EH (cell line): ENCODE results near the gene ZMPSTE24.

Source experiments
- DNase-seq: peaks from one replicate; pipeline ENCODE4 v3.0.0-alpha.2; 2015; ENCODE audit warnings: low read depth

Gene ZMPSTE24

DNA sequence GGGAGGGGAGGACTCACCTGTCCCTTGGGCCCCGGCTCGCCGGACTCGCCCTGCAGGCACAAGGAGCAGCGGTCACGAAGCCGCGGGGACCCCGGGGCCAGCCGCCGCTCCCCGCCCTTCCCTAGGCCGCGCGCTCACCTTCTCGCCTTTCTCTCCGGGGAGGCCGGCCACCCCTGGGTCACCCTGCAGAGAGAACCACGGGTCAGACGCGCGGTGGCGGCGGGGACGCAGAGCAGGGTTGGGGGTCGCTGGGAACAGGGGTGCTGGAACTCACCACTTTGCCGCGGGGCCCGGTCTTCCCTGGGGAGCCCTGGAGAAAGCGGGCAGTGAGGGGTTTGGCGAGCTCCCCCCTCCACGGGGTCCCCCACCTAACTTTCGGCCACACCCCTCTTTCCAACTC is 45.8 kb downstream of the ZMPSTE24 start:
- DNase-seq = no peak

- DNase-seq = peak; percentile 18
Observed at GRCh38 chr1:40305451-40305850, 47.4 kb downstream of the ZMPSTE24 start.

DNA sequence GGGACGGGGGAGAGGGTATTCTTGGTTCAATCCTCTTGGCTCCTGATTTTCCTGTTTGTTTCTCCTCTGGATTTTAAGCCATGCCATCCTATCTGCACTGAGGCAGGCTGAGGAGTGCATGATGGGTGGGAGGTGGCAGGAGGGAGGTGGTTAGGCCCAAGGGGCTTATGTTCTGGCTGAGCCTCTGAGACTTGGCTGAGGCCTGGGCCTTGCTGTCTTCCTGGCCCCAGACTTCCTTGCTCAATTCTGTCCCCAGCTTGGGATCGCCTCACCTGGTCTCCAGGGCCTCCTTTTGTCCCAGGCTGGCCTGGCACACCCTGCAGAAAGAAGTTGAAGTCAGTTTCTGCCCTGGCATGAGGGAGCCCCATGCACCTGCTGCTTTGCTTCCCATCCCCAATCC is 47.8 kb downstream of the ZMPSTE24 start:
- no peak for DNase-seq

- no peak for DNase-seq
Observed at GRCh38 chr1:40306296-40306695, 48.3 kb downstream of the ZMPSTE24 start.

GRCh38 chr1:40307186-40307585 is 49.1 kb downstream of the ZMPSTE24 start:
- DNase-seq = no peak

- no peak for DNase-seq
Observed at GRCh38 chr1:40308036-40308727, 50.1 kb downstream of the ZMPSTE24 start.

- DNase-seq = no peak
Observed at GRCh38 chr1:40309374-40310128, 51.5 kb downstream of the ZMPSTE24 start.

GRCh38 chr1:40310129-40310461 is 52.1 kb downstream of the ZMPSTE24 start:
- no peak for DNase-seq

DNA sequence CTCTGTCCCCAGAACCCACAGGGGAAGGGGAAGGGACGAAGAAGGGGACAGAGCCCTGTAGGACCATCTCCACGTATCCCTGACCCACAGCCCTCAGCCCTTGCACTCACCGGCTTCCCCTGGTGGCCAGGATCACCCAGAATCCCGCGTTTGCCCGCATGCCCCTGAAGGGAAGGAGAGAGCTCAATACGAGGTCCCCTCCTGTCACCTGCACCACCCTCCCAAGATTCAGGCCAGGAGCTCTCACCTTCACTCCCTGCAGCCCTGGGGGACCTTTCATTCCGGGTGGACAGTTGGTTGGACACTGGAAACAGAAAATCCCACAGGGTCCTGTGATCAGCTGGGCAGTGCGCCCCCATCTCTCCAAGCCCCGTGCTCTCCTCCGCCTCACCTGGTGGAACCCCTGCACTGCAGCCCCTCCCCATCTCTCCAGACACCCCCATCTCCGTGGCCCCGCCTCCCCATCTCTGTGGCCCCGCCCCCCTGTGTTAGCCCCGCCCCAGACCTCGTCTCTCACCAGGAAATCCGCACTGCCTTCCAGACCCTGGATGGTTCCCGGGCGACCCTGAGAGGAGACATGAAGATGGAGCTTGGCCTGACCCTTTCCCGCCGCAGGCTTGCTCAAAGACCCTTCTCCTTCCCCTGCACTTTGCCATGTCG is 53.1 kb downstream of the ZMPSTE24 start:
- no peak for DNase-seq

DNA sequence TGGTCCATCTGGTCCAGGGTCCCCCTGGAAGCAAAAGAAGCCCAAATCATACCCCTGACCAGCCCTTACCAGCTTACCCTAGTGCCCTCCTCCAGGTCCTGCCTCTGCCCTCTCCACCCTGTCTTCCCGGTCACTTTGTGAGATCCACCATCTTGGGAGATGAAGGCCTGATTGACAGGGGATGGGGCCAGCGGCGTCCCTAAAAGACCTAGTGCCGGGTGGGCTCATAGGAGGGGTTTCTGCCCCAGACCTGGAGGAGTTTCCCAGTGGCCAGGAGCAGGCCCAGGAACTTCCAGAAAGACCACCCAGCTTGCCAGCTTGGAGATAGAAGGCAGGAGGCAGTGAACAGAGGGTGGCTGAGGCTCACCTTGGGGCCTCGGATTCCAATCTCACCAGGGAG is 53.7 kb downstream of the ZMPSTE24 start:
- no peak for DNase-seq

- DNase-seq = no peak
Observed at GRCh38 chr1:40312238-40313205, 54.5 kb downstream of the ZMPSTE24 start.

- peak; percentile 53 for DNase-seq
Observed at GRCh38 chr1:40313329-40313957, 55.4 kb downstream of the ZMPSTE24 start.

DNA sequence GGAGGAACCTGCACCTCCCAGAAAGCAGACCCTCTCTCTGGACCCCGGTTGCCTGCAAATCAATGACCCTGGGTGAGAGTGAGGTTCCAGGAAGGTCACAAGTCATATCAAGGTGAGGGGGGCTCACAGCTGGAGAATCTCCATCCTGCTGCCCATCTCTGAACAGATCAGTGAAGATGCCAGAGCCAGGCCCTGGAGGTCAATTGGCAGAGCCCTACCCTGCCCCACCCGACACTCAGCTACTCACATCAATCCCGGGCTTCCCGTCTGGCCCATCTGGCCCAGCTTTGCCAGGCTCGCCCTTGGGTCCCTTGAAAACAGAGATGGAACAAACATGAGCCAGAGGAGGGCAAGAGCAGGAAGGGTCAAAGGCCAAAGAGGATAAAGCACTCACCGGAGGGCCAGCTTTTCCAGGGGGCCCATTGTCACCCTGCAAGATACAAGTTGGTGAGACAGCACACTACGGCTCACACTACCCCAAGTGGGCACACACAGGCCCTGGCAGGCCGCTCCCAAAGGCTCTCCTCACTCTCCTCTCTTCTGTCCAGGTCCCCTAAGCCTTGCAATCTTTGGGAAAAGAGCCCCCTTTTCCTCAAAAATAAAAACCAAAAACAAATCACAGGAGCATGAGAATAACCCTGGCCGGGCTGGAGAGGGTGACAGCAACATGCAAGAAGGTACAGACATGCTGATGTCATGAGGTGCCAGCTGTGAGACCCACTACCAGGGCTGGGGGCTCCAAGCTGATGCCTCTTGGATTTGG is 56.1 kb downstream of the ZMPSTE24 start:
- no peak for DNase-seq

DNA sequence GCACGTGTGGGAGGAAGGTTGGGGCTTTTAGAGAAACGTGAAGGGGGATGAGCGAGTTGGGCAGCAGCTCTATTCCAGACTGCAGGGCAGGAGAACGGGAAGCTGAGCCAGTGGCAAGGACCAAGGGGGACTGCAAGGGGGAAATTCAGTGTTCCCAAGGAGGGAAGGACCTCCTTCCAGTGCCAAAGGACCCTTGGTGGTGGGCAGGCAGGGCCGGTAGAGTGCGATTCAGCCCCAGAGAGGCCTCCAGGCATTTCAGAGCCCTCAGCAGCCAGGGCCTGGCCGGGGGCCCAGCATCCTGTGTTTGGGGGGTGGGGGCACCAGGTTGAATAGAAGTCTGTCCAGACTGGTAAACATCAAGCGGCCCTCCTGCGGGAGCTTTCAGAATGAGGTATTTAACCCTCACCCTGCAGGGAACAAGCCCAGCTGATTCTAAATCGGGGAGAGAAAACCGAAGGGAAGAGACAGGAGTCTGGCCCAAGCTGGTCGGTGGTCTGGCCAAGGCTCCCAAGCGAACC is 56.7 kb downstream of the ZMPSTE24 start:
- no peak for DNase-seq

- peak; percentile 82 for DNase-seq
Observed at GRCh38 chr1:40315239-40315794, 57.3 kb downstream of the ZMPSTE24 start.

DNA sequence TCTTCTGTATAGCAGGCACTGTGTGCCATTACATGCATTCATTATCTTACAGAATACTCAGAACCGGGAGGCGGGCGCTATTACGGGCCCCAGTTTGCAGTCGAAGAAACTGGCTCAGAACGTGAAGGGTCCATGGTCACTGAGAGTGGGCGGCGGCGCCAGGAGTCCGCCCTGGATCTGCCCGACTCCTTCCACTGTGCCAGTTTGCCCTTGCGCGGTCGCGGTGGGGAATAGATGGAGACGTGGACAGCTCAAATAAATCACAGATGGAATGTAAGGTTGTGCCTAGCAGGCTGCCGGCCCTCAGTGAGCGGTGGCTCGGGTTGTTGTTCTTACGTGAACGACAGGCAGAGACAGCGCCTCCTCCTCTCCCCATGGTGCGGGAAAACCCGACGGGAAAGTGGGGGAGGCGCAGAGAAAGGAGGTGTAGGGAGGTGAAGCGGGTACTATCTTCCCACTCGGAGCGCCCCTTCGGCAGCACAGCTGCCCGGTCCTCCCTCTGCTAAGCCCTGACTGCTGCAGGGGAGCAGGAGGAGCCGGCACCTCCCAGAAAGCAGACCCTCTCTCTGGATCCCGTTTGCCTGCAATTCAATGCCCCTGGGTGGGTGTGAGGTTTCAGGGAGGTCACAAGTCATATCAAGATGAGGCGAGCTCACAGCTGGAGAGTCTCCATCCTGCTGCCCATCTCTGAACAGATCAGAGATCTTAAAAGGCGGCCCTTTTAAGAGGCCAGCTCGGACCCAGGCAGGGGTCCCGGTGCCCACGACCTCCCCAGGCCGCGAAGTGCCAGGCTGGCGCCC is 58.0 kb downstream of the ZMPSTE24 start:
- DNase-seq = no peak

DNA sequence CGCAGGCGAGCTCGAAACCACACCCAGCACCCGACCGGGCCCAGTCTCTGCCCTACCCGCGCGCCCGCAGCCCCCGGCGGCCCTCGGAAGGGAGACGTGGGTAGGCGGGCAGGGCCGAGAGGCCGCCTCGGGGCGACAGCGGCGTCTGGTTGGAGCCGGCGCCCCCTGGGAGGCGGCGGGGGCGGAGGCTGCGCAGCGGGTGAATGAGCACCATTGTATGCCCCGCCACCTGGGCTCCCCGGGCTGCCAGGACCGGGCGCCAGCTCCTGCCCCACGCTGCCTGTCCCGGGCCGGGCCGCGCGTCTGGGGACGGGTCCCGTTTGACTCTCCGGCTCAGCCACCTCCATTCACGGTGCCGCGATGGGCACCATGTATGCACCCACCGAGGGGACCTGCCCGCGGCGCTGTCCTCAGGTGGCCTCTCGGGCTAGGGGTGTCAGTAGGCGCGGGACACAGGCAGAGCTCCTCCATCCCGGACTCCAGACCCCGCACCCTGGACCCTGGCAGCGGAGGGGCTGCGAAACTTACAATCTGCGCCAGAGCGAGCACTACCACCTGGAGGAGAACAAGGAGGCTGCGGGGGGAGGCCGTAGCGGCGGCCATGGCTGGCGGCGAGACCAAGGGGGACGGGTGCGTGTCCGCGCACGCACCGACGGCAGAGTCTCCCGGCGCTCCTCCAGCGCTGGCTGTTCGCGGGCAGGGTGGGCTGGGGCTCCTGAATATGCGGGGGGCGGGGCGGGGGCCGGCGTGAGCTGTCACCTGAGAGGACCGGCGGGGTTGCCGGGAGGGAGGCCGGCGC is 58.8 kb downstream of the ZMPSTE24 start, which contains the start of gene COL9A2:
Gene COL9A2 (minus strand): TSS at position 692 of the 799 bp plus-strand sequence. CDS start 89 bp downstream, at position 603.
- DNase-seq = peak; percentile 22

GRCh38 chr1:40317394-40318074 is 59.5 kb downstream of the ZMPSTE24 start:
- DNase-seq = no peak
